Testis (tissue), 3 donors: Measurements from ENCODE around the gene MCF2L. TPM values are rescaled to one million over a fixed set of nuclear protein-coding genes. Genes with fewer than 3 reads are reported as not detected.

Experiments
- DNase-seq: peaks from one replicate; pipeline ENCODE4 v3.0.0-alpha.2; 2019
- H3K27ac ChIP-seq, 2 donors: fragments of 200-600 bp; sonication (generic); one replicate each; pipeline ENCODE4 v1.5.1; 2019
- H3K27me3 ChIP-seq: fragments of 200-600 bp; sonication (generic); one replicate; pipeline ENCODE4 v1.5.1; 2019
- H3K36me3 ChIP-seq: fragments of 200-600 bp; sonication (generic); one replicate; pipeline ENCODE4 v1.5.1; 2017; ENCODE audit warnings: low read depth; ENCODE audit errors: missing control alignments
- H3K4me1 ChIP-seq: fragments of 200-600 bp; sonication (generic); one replicate; pipeline ENCODE4 v1.5.1; 2019
- H3K4me3 ChIP-seq, 2 donors: fragments of 200-600 bp; sonication (generic); one replicate each; pipeline ENCODE4 v1.5.1; 2017 to 2019
- H3K9me3 ChIP-seq: fragments of 200-600 bp; sonication (generic); one replicate; pipeline ENCODE4 v1.5.1; 2017
- POLR2A ChIP-seq: fragments of 450-650 bp; IDR thresholded peaks from one replicate; pipeline ENCODE4 v1.6.1; 2017; ENCODE audit warnings: antibody characterized with exemption, mild to moderate bottlenecking, moderate library complexity
- WGBS, 2 donors: methylation state at CpG; one replicate each; pipeline ENCODE4 v1.1.5; 2018; 5-methylcytosine and 5-hydroxymethylcytosine counted together
- intact Hi-C: fragments of 100-400 bp; cut with DNase I; formaldehyde crosslinking; loops from one replicate; pipeline ENCODE4 v1.15.1; 2023; ENCODE audit warnings: low total_unique reads
- polyA plus RNA-seq: library from polyadenylated mRNA; stranded (reverse); fragments of 350-450 nt; fragmentation: Illumina TruSeq; extraction: RNeasy Lipid Tissue Mini Kit (QIAGEN cat#74804); gene quantifications from one replicate; pipeline ENCODE4 v1.2.3, GENCODE V29; 2014; ENCODE audit warnings: low read depth, low replicate concordance; ENCODE audit not compliant: insufficient read depth
- total RNA-seq, 2 donors: library from RNA; depleted of rRNA; stranded (reverse); fragments of >200 nt; gene quantifications; one replicate each; pipeline ENCODE4 v1.2.3, GENCODE V29; 2016
- TF ChIP-seq, protein P1 (sequence below), 3 experiments: fragments of 450-650 bp in 2 of 3; fragments of 200-600 bp in 1 of 3; sonication (generic) in 1 of 3; IDR thresholded peaks; one replicate each; pipeline ENCODE4 v1.5.1; 2016 to 2019; ENCODE audit warnings: antibody characterized with exemption in 3 of 3, mild to moderate bottlenecking in 2 of 3, moderate library complexity in 1 of 3

The MCF2L gene
- total and polyA plus RNA-seq, 3 donors from 2014 or later: 5.0 to 17.6 (median 14.6) TPM

DNA sequence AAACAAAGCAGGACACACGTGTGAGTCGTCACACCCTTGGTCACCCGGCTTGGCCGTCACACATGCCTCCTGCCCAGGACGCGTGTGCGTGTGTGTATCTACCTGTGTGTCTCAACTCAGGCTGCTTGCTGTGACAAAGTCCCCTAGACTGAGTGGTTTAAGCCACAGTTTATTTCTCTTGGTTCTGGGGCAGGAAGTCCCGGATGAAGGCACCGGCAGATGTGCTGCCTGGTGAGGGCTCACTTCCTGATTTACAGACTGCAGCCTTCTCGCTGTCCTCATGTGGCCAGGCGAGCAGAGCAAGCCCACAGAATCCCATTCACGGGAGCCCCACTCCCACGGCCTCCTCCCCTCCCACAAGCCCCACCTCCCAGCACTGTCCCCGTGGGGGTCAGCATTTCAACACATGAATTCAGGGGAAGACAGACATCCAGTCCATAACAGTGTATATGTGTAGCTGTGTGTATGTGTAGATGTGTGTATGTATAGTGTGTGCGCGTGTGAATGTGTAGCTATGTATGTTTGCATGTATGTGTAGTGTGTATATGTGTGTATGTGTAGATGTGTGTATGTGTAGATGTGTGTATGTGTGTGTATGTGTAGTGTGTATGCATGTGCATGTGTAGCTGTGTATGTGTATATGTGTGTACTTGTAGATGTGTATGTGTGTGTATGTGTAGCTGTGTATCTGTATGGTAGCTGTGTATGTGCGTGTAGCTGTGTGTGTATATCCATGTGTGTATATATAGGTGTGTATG lies 51.5 kb downstream of the MCF2L start:
- H3K9me3 ChIP-seq: no peaks in the 10 kb centered on the region
- no peak overlapping the region for H3K4me3 ChIP-seq
- H3K27me3 ChIP-seq: no peaks in the 10 kb centered on the region
- H3K36me3 ChIP-seq: no peaks in the 10 kb centered on the region
- no peaks in the 10 kb centered on the region for H3K4me1 ChIP-seq
- H3K27ac ChIP-seq: no peak overlapping the region
- DNase-seq: no peak
- WGBS, 2 donors: 86 to 87% methylated on average over 17 of the region's 17 CpGs
- TF ChIP-seq, protein P1, sequence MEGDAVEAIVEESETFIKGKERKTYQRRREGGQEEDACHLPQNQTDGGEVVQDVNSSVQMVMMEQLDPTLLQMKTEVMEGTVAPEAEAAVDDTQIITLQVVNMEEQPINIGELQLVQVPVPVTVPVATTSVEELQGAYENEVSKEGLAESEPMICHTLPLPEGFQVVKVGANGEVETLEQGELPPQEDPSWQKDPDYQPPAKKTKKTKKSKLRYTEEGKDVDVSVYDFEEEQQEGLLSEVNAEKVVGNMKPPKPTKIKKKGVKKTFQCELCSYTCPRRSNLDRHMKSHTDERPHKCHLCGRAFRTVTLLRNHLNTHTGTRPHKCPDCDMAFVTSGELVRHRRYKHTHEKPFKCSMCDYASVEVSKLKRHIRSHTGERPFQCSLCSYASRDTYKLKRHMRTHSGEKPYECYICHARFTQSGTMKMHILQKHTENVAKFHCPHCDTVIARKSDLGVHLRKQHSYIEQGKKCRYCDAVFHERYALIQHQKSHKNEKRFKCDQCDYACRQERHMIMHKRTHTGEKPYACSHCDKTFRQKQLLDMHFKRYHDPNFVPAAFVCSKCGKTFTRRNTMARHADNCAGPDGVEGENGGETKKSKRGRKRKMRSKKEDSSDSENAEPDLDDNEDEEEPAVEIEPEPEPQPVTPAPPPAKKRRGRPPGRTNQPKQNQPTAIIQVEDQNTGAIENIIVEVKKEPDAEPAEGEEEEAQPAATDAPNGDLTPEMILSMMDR (IDR thresholded peaks at IDR 0.05): no peak
- TF ChIP-seq POLR2A: no peak
- intact Hi-C loops: loop anchor here (10.0 kb wide), 1 partner anchor 76 kb away; no protein-coding TSS in a partner anchor

DNA sequence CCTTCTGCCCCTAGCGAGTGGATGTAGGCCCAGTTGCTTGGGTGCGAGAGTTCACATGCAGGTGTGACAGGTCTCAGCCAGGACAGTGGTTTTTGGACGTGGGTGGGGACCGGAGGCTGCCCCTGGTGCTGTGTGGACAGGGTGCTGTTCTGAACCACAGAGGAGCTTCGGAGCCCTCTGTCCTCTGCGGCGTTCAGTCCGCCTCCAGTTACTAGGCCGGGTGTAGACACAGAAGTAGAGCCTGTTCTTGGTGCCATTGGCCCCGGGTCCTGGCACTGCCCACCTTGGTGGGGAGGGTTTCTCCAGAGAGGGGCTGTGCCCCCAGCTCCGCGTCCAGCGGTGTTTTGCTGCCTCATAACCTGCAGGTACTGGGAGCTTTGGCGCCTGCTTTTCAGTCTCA lies 52.4 kb downstream of the MCF2L start:
- Histone ChIP-seq H3K9me3 (no peaks in the 10 kb centered on the region), H3K4me1 (no peaks in the 10 kb centered on the region), H3K27me3 (no peaks in the 10 kb centered on the region), H3K36me3 (no peaks in the 10 kb centered on the region), H3K4me3 (no peak overlapping the region), H3K27ac (no peak overlapping the region)
- TF ChIP-seq, protein P1 (IDR thresholded peaks at IDR 0.05): no peak
- TF ChIP-seq POLR2A: no peak
- intact Hi-C loops: loop anchor here (10.0 kb wide), 1 partner anchor 77 kb away; no protein-coding TSS in a partner anchor
- DNase-seq: no peak
- WGBS, 2 donors: 90 to 93% methylated on average over 4 to 14 of the region's 14 CpGs

DNA sequence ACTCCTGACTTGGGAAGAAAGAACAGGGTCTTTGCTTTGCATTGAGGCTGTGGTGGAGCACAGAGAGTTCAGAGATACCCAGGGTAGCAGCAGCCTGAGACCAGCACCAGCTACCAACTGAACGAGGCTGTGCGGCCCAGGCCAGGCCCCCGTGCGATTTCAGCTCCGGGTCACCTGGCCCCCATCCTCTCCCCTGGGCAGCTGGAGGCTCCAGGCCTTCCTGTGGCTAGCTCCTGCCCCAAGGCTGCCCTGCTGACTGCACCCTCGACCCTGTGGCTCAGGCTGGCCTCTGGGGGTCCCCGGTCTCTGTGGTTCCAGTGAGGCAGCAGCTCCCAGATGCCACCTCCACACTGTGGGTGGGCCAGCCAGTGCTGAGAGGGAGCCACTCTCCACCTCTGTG lies 52.8 kb downstream of the MCF2L start:
- no peaks in the 10 kb centered on the region for H3K9me3 ChIP-seq
- no peak for DNase-seq
- intact Hi-C loops: loop anchor here (10.0 kb wide), 1 partner anchor 77 kb away; no protein-coding TSS in a partner anchor
- H3K36me3 ChIP-seq: no peaks in the 10 kb centered on the region
- H3K27me3 ChIP-seq: no peaks in the 10 kb centered on the region
- H3K4me1 ChIP-seq: no peaks in the 10 kb centered on the region
- no peak overlapping the region for H3K27ac ChIP-seq
- TF ChIP-seq POLR2A: no peak
- TF ChIP-seq, protein P1 (IDR thresholded peaks at IDR 0.05): no peak
- no peak overlapping the region for H3K4me3 ChIP-seq
- WGBS, 2 donors: 80 to 100% methylated on average over 2 to 7 of the region's 7 CpGs

DNA sequence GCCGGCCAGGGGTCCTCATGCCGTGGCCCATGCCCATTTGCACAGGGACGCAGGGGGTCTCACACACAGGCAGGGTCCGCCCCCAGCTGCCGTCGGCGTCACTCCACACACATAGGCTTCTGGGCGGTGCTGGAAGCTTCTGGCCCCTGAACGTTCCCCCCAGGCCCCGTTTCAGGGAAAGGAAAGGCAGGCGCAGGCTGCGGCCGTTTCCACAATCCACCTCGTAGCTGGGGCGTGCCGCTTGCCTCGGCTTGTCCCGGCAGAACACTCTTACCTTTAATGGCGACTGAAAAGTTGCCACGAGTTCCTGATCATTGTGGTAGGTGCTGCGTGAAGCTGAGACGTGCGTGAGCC lies 53.4 kb downstream of the MCF2L start:
- H3K27ac ChIP-seq: no peak overlapping the region
- intact Hi-C loops: loop anchor here (10.0 kb wide), 1 partner anchor 78 kb away; no protein-coding TSS in a partner anchor
- no peaks in the 10 kb centered on the region for H3K9me3 ChIP-seq
- no peaks in the 10 kb centered on the region for H3K27me3 ChIP-seq
- no peak overlapping the region for H3K4me3 ChIP-seq
- H3K36me3 ChIP-seq: no peaks in the 10 kb centered on the region
- no peaks in the 10 kb centered on the region for H3K4me1 ChIP-seq
- no peak for DNase-seq
- TF ChIP-seq, protein P1 (IDR thresholded peaks at IDR 0.05): no peak
- TF ChIP-seq POLR2A: no peak
- 81 to 94% methylated on average over 10 to 23 of the region's 23 CpGs for WGBS, 2 donors
